LHCN-M2 (cell line): ENCODE results near the gene SLC35F2. TPM values are rescaled to one million over a fixed set of nuclear protein-coding genes. Genes with fewer than 3 reads are reported as not detected.
"Not testable (repeated sequence)": the region's sequence is repeated elsewhere in the genome, so short reads cannot be mapped to it uniquely, and the experiment has no call there.

Experiments used
- DNase-seq: peaks from one replicate; pipeline ENCODE4 v3.0.0-alpha.2; 2012; ENCODE audit warnings: low read depth
- polyA plus RNA-seq: library from polyadenylated mRNA; unstranded; fragments of >200 nt; gene quantifications from one replicate; pipeline ENCODE4 v1.2.1, GENCODE V29; 2012; ENCODE audit warnings: missing spikeins
- total RNA-seq: library from RNA; depleted of rRNA; stranded (reverse); fragments of >200 nt; gene quantifications from 2 replicates; pipeline ENCODE4 v1.2.3, GENCODE V29; 2014; rRNA removed

SLC35F2 gene, protein sequence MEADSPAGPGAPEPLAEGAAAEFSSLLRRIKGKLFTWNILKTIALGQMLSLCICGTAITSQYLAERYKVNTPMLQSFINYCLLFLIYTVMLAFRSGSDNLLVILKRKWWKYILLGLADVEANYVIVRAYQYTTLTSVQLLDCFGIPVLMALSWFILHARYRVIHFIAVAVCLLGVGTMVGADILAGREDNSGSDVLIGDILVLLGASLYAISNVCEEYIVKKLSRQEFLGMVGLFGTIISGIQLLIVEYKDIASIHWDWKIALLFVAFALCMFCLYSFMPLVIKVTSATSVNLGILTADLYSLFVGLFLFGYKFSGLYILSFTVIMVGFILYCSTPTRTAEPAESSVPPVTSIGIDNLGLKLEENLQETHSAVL
- total RNA-seq = 9.3 and 13.8 TPM in 2 replicates
- polyA plus RNA-seq = 2.7 TPM

DNA sequence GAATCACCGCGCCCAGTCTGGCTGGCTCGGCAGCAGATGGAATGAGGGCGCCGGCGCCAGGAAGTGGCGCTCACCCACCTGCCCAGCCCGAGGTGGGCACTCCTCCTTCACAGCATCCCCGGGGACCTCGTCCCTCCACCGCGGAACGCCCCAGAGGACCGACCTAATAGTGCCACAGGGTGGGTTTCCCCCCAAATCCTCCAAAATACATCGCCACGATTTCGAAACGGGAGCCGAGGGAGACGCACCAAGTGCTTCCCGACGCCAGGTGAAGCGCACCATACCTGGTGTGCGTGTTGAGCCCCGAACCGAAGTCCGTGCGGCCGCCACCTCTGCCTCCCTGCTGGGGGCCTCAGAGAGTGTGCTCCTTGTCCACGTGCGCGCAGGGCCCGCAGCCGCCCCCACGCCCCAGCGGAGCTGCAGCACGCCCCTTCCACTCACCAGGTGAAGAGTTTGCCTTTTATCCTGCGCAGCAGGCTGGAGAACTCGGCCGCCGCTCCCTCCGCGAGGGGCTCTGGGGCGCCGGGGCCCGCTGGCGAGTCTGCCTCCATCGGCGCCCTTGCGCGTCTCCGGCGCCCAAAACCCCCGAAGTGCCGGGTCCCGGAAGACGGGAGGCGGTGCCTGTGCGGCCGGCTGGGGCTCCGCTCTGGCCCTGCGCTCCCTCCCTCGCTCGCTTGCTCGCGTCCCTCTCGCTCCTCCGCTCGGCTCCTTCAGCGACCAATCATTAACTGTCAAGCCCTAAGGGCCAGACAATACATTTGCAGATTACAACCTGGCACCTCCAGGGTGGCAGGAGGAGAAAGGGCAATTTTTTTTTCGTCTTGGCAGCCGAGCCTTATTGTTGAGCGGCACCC, at the start of gene SLC35F2:
Gene SLC35F2 (minus strand): TSS at position 571 of the 854 bp plus-strand sequence. CDS start 20 bp downstream, at position 551.
- peak; percentile 43 for DNase-seq

DNA sequence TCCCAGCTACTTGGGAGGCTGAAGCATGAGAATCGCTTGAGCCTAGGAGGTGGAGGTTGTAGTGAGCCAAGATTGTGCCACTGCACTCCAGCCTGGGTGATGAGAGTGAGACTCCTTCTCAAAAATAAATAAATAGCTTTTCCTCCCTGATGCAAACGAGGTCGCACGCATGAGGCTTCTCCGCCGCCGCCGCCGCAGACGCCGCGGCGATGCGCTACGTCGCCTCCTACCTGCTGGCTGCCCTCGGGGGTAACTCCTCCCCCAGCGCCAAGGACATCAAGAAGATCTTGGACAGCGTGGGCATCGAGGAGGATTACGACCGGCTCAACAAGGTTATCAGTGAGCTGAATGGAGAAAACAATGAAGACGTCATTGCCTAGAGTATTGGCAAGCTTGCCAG, 49.6 kb upstream of the SLC35F2 start:
- DNase-seq = no peak

DNA sequence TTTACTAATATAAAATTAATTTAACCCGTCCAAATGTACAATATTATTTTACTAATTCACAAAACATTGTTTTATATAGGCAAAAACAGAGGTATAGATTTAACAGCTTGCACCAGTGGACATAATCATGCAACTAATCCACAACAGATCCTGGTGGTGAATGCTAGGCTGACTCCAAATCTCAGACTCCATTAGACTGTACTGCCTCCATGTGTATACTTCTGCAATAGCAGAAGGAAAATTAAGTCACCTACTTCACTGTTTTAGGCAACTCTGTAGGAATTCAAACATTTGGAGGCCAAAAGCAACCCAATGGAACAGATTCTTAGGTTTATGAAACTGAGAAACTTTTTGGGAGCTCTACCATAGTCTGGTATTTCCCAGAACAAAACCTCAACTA, 39.7 kb upstream of the SLC35F2 start:
- peak; percentile 41 for DNase-seq

DNA sequence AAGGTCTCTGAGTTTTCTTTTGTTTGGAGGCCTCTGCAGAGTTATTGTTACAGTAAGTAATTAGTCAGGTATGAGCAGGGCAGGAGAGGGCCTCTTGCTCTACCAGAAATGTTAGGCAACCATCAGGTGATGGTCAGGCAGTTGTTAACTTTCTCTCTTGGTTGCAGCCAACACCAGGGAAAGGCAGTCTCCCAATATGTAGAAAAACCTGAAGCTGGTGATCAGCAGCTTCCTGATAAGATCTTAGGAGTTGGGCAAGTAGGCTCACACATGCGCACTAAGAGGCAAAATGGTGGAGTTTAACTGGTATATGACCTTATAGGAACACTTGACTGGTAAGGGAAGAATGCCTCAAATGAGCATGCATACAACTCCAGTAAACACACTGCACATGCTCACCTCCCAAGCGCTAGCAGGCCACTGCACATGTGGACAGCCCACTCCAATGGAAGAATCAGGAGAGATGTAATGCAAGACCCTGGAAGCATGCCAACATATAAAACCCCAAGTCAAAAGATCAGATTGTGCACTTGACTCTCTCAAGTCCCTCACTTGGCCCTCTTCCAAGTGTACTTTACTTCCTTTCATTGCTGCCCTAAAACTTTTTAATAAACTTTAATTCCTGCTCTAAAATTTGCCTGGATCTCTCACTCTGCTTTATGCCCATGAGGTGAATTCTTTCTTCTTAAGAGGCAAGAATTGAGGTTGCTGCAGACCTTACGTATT, 23.7 kb upstream of the SLC35F2 start:
- DNase-seq = no peak

DNA sequence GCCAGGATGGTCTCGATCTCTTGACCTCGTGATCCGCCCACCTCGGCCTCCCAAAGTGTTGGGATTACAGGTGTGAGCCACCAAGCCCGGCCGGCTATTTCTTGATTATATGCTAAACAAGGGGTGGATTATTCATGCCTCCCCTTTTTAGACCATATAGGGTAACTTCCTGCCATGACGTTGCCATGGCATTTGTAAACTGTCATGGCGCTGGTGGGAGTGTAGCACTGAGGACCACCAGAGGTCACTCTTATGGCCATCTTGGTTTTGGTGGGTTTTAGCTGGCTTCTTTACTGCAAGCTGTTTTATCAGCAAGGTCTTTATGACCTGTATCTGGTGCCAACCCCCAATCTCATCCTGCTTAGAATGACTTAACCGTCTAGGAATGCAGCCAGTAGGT, 22.9 kb upstream of the SLC35F2 start:
- not testable (repeated sequence) for DNase-seq

DNA sequence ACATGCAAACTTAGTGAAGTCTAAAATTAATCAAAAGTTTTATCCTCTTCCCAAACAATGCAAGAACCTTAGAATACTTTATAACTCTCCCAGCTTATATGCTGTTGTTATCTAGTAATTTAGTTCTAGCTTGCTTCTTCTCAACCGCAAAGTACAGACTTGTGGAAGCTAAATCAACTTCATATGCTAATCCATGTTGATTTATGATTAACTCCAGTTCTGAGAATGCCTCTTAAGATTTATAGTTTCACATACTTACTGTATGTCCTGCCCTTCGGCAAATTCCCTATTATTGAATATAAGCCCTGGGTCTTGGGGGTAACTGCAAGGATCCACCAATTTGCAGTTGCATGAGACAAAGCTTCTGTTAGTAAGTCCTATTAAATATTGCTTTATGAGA, 17.6 kb upstream of the SLC35F2 start:
- DNase-seq = no peak

DNA sequence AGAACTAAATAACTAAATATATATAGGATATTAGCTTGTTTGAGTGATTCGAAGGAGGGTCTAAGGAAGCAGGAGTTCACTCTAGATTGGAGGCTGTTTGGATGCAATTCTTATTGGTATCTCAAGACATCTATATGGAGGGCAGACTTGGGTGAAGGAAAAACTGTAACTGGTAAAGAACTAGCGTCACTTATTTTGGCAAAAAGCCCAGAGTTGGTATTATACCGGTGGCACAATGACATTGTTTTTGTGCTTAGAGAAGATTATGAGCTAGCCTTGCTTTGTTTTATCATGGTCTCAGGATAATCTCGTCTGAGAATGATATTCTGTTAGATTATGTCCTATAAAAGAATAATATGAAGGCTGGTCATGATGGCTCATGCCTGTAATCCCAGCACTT, 6.0 kb upstream of the SLC35F2 start:
- no peak for DNase-seq

DNA sequence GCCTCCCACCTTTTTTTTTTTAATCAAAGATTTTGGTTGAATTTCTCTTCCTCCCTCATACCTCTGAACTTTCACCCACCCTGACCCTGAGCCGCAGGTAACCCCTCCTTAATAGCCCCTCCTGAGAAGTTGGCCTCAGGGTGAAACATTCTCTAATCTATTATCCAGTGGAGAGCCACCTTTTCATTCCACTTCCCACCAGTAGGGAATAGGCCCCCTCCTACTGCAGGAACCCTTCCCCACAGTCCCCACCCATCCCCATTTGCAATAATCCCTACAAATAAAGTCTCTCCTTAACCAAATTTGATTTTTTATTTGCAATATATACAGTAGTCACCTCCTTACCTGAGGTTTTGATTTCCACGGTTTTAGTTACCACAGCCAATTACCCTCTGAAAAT, 2.1 kb upstream of the SLC35F2 start:
- no peak for DNase-seq

DNA sequence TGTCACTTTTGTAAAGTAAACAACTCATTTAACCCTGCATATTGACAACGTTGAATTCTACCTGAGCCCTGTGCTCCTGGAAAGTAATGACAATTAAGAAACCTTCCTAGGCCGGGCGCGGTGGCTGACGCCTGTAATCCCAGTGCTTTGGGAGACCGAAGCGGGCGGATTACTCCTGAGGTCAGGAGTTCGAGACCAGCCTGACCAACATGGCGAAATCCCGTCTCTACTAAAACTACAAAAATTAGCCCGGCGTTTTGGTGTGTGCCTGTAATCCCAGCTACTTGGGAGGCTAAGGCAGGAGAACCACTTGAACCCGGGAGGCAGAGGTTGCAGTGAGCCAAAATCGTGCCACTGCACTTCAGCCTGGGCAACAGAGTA, 1.6 kb upstream of the SLC35F2 start:
- not testable (repeated sequence) for DNase-seq

DNA sequence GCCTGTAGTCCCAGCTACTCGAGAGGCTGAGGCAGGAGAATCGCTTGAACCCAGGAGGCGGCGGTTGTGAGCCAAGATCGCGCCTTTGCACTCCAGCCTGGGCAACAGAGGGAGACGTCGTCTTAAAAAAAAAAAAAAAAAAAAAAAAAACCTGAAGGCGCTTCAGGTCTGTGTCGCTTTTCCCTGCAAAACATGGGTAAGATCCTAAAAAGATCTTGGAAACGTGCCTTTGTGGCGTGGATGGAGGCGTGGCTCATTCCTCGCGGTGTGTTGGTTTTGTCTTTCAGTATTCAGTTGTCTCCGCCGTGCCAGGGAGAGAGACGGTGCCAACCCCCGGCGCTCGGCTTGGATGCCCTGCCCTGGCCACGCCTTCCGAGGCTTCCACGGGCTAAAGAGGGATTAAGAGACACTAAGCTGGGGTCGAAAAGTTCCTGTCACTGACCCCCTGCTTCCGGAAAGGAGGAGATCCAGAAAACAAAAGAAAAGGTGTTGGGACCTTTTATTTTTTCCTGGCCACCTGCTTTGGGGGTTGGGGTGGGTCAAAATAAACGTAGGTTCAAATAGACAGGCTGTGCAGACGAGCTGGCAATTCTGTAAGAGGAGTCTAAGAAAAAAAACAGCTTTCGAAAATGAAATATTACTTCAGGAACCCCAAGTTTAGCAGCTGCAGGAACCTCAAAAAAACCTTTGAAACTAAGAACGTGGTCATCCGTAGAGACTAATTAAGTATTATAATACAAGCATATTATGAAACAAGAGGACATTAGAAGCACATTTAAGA, 1.1 kb upstream of the SLC35F2 start:
- DNase-seq = no peak

DNA sequence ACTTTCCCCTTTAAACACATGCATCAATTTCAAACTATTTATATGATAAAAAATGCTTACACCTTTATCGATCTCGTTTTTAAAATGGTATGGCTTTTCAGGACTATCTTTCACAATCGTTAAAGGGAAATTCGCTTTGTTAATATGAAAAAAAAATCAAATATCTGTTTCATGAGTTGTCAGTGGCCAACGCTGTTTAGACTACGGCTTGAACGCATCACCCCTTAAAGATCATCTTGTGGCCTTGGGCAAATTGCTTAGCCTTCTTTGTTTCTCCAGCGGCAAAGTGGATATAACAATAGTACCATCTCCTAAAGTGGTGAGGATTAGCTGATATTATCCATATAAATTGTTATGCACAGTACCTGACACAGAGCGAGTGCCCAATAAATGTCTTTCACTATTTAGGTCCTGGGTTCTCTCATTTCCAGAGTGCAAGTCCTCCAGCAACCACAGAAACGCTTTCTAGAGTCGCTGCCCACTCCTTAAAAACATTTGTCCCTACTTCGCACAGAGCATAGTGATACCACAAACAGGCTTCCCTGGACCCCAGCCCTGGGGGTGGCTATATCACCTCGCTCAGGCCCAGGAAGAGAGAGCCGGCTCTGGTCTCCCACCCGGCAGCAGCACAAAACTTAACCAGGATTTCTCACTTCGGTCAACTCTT, 904 bp downstream of the SLC35F2 start:
- DNase-seq = no peak

DNA sequence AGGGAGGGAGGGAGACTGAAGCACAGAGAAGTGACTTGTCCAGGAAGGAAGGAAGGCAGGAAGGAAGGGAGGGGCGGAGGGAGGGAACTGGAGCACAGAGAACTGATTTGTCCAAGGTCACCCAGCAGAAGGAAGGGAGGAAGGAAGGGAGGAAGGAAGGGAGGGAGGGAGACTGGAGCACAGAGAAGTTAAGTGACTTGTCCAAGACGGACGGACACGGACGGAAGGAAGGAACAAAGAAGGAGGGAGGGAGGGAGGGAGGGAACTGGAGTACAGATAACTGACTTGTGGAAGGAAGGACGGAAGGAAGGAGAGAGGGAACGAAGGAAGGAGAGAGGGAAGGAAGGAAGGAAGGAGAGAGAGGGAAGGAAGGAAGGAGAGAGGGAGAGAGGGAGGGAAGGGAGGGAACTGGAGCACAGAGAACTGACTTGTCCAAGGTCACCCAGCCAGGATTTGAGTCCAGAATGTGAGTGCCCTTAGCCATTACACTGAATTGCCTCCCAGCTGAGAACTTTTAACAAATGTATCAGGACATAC, 1.5 kb downstream of the SLC35F2 start:
- DNase-seq = no peak

DNA sequence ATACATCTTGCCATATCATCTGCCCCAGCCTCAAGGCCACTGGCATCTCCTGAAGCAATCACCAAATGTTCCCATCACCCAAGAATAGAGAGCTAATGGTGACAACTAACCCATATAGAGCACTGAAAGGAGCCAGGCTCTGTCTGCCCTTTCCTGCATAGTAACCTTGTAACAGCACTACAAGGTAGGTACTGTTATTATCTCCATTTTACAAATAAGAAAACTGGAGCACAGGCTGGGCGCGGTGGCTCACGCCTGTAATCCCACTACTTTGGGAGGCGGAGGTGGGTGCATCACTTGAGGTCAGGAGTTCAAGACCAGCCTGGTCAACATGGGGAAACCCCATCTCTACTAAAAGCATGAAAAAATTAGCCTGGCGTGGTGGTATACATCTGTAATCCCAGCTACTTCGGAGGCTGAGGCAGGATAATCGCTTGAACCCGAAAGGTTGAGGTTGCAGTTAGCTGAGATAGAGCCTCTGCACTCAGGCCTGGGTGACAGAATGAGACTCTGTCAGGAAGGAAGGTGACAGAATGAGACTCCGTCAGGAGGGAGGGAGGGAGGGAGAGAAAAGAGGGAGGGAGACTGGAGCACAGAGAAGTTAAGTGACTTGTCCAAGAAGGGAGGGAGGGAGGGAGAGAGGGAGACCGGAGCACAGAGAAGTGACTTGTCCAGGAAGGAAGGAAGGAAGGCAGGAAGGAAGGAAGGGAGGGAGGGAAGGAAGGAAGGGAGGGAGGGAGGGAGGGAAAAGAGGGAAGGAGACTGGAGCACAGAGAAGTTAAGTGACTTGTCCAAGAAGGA, 2.2 kb downstream of the SLC35F2 start:
- DNase-seq = no peak

DNA sequence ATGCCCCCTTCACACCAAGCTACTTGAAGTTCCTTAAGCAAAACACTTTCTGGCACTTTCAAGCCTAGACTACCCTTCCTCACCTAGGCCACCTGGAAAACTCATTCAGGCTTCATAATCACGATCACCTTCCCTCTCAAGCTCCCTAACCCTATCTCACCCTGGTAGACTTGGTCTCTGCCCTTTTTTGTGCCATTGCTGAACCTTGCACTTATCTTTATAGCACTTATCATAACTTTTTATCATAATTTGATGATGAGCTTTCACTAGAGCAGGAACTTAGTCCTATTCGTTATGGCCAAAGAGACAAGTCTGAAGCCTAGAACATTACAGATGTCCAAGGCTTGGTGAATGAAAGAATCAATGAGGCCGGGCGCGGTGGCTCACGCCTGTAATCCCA, 5.5 kb downstream of the SLC35F2 start:
- DNase-seq = no peak

DNA sequence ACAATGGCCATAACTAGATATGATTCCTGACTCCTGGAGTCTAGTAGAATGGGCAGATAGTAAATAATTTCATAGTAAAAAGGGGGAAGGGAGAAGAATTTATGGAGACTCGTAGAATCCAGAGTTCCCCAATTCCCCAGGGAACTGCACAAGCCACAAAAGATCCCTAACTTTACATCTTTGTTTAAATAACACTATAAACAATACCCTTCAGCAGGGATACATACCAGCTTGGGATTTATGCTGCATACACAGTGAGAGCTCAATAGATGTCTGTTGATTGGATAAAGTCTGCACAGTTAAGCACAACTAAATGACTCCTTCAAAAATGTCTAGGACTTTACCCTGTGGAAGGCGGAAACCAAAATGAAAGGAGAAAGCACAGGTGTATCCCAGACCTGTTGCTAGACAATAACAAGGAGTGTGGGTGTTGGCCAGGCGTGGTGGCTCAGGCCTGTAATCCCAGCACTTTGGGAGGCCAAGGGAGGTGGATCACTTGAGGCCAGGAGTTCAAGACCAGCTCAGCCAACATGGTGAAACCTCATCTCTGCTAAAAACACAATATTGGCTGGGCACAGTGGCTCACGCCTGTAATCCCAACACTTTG, 6.8 kb downstream of the SLC35F2 start:
- DNase-seq = no peak

DNA sequence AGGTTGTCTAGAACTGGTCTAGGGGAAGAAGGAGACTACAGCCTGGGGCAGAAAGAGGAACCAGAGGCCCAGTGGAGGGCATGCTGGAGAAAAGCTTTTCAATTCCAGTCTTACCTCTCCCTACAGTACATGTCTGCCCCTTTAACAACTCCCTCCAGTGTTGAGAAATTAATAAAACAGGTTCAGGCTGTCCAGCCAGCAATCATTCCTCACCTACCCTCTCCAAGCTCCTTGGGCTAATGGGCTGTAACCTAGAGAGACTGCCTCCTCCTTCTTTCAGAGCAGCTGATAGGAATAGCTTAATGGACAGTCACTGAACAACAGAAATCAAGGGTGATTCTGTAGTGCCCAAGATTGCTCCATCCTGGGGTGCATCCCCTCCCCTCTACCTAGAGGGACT, 8.8 kb downstream of the SLC35F2 start:
- DNase-seq = no peak

DNA sequence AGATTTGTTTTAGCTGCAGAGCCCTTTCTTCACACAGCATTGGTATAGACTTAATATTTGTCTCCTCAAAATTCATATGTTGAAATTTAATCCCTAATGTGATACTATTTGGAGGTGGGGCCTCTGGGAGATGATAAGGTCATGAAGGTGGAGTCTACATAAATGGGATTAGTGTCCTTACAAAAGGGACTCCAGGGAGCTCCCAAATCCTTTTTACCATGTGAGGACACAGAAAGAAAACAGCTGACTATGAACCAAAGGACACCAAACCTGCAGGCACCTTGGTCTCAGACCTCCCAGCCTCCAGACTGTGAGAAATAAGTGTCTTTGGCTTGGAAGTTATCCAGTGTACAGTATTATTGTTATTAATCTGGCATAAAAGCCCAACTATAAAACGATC, 10.2 kb downstream of the SLC35F2 start:
- DNase-seq = no peak

DNA sequence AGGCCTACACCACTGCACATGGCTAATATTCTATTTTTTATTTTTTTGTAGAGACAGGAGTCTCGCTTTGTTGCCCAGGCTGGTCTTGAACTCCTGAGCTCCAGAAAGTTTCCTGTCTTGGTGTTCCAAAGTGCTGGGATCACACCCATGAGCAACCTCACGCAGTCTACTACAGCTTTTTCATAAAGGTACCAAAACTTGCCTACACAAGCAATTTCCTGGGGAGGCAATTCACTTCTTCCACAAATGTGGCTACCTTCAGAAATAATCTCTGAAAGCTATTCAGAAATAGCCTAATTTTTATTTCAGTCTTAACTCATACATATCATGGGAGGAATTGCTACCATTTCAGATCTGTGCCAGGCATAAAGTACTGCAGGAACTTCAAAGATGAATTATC, 11.4 kb downstream of the SLC35F2 start:
- no peak for DNase-seq

DNA sequence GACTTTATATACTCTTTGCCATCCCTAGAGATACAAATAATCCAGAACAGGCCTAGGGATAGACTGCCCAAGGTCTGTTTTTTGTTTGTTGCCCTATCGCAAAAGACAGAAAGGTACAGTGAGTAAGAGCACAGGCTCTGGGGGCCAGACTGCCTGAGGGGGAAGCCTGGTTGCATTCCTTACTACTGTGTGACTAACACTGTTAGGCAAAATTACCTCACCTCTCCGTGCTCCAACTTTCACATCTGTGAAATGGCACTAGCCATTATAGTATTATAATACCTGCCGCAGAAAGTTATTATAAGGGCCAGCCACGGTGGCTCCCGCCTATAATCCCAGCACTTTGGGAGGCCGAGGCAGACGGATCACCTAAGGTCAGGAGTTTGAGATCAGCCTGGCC, 14.5 kb downstream of the SLC35F2 start:
- DNase-seq = no peak
